NCI-H526 (cell line): ENCODE measurements around the gene EIF4G3.

Source experiments
- DNase-seq, 2 experiments: peaks; one replicate each; lab custom pipeline; 2025; lab: John Stamatoyannopoulos, UW

EIF4G3 gene

GRCh38 chr1:20993716-20994575 is 182.8 kb downstream of the EIF4G3 start:
- DNase-seq: no peak

GRCh38 chr1:20992322-20993056 is 184.2 kb downstream of the EIF4G3 start:
- no peak for DNase-seq

- DNase-seq: no peak
Observed at GRCh38 chr1:20988943-20989342, 187.8 kb downstream of the EIF4G3 start.

DNA sequence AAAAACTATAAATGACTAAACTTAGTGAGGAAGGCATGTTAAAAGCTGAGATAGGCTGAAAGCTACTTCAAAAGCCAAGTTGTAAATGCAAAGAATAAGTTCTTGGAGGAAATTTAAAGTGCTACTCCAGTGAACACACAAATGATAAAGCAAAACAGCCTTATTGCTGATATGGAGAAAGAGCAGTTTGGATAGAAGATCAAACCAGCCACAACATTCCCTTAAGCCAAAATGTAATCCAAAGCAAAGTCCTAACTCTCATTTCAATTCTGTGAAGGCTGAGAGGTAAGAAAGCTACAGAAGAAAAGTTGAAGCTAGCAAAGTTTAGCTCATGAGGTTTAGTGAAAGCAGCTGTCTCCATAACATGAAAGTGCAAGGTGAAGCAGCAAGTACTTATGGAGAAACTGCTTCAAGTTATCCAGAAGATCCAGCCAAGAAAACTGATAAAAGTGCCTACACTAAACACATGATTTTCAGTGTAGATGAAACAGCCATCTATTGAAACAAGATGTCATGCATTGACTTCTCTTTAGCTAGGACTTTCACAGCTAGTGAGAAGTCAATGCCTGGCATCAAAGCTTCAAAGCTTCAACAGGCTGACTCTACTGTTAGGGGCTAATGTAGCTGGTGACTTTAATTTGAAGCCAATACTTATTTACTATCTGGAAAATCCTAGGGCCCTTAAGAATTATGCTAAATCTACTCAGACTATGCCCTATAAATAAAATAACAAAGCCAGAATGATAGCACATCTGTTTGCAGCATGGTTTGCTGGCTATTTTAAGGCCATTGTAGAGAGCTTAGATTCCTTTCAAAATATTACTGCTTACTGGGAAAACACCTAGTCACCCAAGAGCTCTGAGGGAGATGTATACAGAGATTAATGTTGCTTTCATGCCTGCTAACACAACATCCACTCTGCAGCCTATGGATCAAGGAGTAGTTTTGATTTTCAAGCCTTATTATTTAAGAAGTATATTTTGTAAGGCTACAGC is 188.6 kb downstream of the EIF4G3 start:
- no peak for DNase-seq

GRCh38 chr1:20983297-20983889 is 193.3 kb downstream of the EIF4G3 start:
- DNase-seq: peak in 1 of 2 experiments; percentile 1

GRCh38 chr1:20982316-20982715 is 194.4 kb downstream of the EIF4G3 start:
- no peak for DNase-seq

- peak in 1 of 2 experiments; percentile 9 for DNase-seq
Observed at GRCh38 chr1:20981915-20982314, 194.8 kb downstream of the EIF4G3 start.

- DNase-seq: no peak
Observed at GRCh38 chr1:20980051-20980450, 196.6 kb downstream of the EIF4G3 start.

GRCh38 chr1:20978413-20978812 is 198.3 kb downstream of the EIF4G3 start:
- no peak for DNase-seq

DNA sequence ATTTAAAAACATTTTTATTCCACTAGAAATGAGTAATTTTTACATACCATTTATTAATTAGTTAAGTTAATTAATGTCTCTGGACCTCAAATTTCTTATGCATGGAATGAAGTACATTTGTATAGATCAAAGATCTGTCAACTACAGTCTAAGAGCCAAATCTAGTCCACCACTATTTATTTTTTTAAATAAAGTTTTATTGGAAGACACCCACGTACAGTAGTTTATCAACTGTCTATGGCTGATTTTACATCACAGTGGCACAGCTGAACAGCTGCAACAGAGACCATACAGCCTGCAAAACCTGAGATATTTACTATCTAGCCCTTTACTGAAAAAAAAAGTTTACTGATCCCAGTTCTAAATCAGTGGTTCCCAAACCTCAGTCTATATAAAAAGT is 201.0 kb downstream of the EIF4G3 start:
- no peak for DNase-seq

- no peak for DNase-seq
Observed at GRCh38 chr1:20974951-20975350, 201.7 kb downstream of the EIF4G3 start.

DNA sequence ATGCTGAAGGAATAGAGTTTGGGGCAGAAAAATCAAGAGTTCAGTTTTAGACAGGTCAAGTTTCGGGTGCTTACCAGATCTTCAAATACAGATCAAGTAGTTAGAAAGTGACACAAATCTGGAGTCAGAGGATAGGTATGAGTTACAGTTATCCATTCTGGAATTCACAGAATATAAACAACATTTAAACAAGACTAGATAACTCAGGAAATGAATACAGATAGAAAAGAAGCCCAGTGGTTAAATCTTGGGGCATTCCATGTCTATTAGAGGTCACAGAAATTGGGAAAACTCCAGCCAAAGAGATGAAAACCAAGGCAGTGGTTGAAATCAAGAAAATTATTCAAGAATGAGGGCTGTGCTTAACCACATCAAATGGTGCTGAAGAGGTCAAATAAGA is 202.6 kb downstream of the EIF4G3 start:
- DNase-seq: no peak

GRCh38 chr1:20972855-20973254 is 203.8 kb downstream of the EIF4G3 start:
- no peak for DNase-seq

DNA sequence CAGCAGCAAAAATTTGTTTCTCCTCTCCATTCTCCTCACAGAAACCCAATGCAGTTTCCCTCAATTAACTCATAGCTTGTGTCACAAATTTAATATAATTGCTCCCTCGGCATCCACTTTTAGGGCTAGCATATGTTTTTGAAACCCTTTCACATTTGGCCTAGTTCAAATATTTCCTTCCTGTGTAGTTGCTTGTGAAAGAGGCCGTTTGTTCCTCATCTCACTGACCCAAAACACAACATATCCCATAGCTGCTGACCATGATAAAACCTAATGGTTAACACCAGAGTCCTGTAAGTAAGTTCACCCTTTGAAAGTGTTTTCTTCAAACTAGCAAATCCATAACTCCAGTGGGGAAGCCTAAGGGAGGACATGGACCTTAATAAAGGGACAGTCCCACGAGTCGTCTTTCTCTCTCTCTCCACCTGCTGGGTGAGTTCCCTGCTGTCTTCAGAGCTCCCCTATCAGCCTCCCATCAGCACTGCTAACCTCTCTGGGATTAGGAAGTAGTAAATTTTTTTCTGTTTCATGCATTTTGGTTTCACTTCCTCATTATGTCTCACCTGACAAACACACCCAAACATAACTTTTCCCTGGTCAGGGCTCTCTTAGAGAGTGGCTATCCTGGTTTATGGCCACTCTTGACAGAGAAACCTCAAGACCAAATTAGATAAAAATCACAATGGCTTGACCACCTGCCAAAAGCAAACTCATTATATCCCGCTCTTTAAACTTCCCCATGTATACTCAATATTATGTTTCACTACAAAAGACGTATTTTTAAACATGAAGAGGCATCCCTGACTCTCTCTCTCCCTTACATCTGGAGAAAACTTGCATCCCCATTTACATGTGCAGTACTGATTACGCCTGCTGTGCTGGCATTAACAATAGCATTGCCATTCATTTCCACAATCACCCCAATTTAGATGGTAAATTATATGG is 211.9 kb downstream of the EIF4G3 start:
- no peak for DNase-seq

- no peak for DNase-seq
Observed at GRCh38 chr1:20962576-20963258, 214.0 kb downstream of the EIF4G3 start.

GRCh38 chr1:20958430-20958829 is 218.3 kb downstream of the EIF4G3 start:
- no peak for DNase-seq

GRCh38 chr1:20956272-20956671 is 220.4 kb downstream of the EIF4G3 start:
- no peak for DNase-seq

GRCh38 chr1:20950679-20951078 is 226.0 kb downstream of the EIF4G3 start:
- DNase-seq: no peak

DNA sequence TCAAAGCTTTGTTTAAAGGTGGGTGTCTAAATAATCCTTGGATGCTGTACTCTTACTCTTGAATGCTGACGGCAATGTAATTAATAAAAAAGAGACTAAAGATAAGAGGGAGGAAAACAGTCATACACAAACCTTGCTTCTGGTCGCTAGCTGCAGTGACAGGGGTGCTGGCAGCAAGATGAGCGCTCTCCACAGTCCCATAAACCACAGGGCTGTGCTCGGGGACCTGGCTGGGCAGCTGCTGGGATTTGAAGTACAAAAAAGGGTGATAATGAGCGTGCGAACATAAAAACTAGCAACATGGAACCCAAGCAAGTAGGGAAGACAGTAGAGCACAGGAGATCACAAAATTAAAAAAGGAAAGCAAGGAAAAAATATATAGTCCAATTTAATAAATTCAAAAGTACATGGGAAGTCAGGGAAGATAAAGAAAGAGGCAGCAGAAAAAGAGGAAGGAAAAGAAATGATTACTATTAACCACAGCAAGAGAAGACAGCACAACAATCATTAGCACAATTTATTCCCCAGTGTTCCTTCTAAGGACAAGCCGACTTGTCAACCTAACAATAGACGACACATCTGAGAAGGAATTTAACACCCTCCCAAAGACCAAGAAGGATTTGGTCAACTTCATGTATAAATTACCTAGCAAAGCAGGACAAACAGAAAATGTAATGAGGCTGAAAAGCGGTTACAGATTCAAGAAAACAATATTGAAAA is 226.7 kb downstream of the EIF4G3 start:
- no peak for DNase-seq
